Activated T-cell treated with anti-CD3 and anti-CD28 coated beads for 1 hour (primary cell): ENCODE measurements around the gene AGBL3.
"Not testable (repeated sequence)": the region's sequence is repeated elsewhere in the genome, so short reads cannot be mapped to it uniquely, and the experiment has no call there.

Experiments used
- DNase-seq: peaks from one replicate; pipeline ENCODE4 v3.0.0-alpha.2; 2020; ENCODE audit warnings: low read depth

Gene AGBL3

GRCh38 chr7:135077642-135078041, 91.3 kb downstream of the AGBL3 start:
- DNase-seq, result no peak

DNA sequence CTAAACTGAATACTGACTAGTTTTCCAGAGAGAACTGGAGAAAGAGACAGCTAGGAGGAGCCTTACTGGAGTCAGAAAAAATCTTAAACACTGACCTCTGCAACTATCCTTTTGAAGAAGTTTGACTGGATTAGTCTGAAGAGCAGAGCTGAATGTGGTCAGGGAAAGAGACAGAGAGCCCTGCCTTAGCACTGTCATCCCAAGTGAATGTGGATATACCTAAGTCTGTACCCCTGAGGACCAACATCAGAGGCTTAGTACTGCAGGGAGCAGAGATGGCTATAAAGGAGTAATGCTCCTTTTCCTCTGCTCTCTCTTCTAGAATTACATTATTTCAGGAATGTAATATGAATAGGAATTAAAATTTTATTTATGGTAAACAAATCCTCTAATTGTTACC, 91.7 kb downstream of the AGBL3 start:
- no peak for DNase-seq

GRCh38 chr7:135079068-135079467, 92.8 kb downstream of the AGBL3 start:
- no peak for DNase-seq

DNA sequence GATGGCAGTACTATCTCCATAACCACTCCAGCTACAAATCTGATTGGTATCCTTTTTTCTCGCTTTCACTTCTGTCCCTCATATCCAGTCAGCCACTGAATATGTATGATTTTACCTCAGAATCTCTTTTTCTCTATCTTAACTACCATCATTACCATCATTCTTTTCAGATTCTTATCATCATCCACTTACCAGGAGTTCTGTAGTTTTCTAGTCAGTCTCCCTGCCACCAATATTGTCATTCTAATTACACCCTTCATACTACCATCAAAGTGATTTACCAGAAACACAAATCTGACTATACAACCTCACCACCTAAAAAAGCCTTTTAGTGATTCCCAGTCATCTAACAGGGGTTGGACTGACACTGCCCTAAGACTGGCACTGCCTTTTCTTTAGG, 96.7 kb downstream of the AGBL3 start:
- DNase-seq, result no peak

DNA sequence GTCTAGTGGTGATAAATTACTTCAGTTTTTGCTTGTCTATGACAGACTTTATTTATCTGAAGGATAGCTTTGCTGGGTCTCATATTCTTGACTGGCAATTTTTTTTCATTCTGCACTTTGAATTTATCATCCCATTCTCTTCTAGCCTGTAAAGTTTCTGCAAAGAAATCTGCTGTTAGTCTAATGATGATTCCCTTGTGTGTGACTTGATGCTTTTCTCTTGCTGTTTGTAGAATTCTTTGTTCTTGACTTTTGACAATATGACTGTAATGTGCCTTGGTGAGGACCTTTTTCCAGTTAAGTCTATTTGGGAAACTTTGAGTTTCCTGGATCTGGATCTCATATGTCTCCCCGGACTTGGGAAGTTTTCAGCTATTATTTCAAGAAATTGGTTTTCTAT, 102.3 kb downstream of the AGBL3 start:
- no peak for DNase-seq

DNA sequence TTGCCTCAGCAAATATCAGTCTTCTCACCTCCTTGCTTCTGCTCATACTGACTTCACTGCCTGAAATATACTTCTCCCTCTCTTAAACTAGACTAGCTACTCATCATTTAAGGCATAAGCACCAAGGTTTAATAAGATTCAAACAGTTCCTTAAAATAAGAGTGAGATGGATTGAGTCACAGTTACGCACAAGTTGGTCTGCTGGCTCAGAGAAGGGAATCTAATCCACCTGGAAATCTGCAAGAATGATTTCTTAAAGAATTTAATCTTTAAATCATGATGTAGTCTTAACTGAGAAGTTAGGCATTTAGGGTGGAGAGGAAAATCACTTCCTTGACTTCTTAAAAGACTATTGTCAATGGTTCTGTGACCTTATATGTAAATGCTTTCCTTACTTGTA, 105.4 kb downstream of the AGBL3 start:
- no peak for DNase-seq

DNA sequence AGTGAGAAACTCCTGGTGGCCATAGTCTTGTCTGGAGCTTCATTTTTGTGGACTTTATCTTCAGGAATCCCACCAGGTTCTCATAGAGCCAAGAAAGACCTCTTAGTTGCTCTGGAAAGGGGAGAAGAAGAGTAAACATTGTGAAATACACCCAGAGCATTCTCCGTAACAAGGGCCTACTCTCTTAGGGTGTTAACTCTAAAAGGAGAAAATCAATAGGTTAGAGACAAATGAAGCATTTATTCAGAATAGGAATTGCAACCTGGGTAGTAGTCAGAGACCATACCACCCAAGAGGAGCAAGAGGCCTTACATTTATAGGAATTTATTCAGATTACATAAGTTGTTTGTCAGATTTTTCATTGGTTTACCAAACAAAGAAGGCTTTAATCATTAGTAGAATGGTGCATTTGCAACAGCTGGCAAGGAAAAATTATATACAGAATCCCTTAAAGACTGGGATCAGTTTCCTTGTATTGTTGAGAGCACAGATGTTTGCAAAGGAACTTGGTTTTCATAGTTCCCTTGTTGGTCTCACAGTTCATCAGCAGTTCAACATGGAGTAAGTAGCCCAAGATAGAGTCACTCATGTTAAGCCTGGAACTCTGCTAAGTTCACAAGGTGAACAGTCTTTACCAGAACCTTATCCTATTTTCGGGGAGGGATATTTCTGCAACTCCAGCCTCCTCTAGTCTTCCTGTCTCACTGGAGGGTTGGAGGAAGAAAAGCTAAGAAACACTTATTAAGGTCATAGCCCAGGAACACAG, 108.3 kb downstream of the AGBL3 start:
- DNase-seq, result no peak

DNA sequence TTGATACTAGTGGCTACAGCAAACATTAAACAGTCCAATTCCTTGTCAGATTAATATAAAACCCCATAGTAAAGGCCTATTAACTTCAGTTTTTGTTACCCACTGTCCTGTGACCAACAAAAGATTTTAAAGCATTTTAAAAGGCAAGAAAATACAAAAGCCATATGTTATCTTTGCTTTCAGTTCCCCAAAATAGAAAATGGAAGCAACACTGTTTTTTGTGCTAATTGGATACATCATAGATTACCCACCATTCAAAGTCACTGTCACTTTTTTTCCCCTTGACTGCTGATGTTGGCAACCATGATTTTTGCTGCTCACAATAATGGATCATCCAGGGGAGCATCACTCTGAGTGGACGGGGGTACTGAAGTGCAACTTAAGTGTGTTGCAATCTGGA, 109.1 kb downstream of the AGBL3 start:
- no peak for DNase-seq

- no peak for DNase-seq
Observed at GRCh38 chr7:135098391-135098790, 112.1 kb downstream of the AGBL3 start.

DNA sequence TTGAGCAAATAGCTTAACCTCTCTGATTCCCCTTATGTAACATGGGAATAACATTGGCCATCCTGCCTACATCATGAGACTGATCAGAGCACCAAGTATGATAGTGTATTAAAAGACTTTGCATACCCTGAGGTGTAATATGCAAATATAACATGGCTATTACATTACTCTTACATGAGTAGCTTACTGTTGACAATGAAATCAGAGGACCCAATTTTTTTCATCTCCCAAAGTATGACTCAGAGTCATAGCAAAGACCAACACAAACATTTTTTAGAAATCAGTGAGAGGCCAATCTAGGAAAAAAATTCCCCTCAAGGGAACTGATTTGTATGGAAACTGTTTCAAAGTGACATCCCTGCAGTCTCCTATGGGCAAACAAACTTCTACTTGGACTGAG, 114.5 kb downstream of the AGBL3 start:
- no peak for DNase-seq

GRCh38 chr7:135102372-135102771, 116.1 kb downstream of the AGBL3 start:
- no peak for DNase-seq

DNA sequence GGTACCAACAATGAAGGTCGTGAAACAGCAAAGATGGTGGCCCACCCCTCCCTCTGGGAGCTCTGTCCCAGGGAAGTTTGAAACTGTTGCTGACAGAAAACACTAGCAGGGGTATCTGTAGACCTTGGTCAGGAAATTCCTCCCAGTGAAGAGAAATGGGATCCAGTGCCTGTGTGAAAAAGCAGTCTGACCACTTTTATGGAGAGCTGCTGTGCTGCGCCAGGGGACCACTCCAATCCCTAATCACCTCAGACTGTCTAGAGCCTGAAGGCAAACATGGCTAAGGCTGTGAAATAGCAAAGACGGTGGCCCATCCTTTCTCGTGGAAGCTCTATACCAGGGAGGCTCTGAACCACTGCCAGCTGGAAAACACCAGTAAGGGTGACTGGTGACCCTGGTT, 123.3 kb downstream of the AGBL3 start:
- DNase-seq, result no peak

GRCh38 chr7:135109976-135110375, 123.7 kb downstream of the AGBL3 start:
- DNase-seq, result no peak

DNA sequence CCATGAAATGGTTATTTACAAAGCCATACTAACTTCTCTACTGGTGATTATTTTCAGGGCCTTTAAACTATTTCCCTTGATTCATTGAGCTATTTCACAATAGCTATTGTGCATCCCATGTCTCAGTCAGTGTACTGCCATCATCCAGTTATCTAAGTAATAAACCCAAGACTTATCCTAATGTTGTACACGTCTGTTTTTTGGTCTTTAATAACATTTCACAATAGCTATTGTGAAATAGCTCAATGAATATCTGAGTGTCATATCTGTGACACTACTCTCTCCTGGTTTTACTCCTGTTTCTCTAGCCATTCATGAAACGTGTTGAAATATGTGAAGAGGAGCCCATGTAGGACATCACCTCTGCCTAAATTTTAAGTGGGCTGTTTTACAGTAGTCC, 125.1 kb downstream of the AGBL3 start:
- DNase-seq, result no peak

DNA sequence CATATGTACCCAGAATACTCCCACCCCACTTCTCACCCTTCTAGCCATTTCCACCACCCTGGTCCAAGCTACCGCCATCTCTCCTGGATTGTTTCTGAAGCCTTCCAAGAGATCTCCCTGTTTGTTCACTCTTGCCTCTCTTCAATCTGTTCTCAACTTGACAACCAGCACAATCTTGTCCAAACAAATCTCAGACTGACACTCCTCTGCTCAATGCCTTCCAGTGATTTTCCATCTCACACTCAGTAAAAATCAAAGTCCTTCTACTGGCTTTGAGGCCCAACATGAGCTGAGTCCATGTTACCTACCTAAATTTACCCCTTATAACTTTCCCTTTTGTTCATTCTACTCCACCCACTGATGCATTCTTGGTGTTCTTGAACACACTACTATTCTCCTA, 128.3 kb downstream of the AGBL3 start:
- no peak for DNase-seq

- DNase-seq, result no peak
Observed at GRCh38 chr7:135117096-135117495, 130.8 kb downstream of the AGBL3 start.

DNA sequence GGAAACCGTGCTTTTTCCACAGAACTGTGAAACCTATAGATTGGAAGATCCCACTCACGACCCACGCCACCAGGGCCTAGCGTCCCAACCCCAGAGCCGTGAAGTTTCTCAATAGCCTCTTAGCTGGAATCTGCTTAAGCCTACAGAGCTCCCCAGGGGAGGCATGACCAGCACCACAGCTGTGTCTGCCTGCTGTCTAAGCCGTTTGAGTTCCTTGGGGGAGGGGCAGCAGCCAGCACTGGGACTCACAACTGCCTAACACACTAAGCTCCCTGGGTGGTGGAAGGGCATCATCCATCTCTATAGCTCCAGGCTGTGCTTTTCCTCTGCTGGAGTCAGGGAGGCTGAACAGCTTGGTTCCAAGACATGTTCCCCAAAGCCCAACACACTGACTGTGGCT, 135.6 kb downstream of the AGBL3 start:
- DNase-seq, result no peak

DNA sequence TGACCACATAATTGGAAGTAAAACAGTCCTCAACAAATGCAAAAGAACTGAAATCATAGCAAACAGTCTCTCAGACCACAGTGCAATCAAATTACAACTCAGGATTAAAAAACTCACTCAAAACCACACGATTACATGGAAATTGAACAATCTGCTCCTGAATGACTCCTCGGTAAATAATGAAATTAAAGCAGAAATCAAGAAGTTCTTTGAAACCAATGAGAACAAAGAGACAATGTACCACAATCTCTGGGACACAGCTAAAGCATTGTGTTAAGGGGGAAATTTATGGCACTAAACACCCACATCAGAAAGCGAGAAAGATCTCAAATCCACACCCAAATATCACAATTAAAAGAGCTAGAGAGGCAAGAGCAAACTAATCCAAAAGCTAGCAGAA, 138.3 kb downstream of the AGBL3 start:
- not testable (repeated sequence) for DNase-seq

- no peak for DNase-seq
Observed at GRCh38 chr7:135128931-135129330, 142.6 kb downstream of the AGBL3 start.

- DNase-seq, result no peak
Observed at GRCh38 chr7:135129579-135129978, 143.3 kb downstream of the AGBL3 start.

- DNase-seq, result no peak
Observed at GRCh38 chr7:135143885-135144668, 157.8 kb downstream of the AGBL3 start.

DNA sequence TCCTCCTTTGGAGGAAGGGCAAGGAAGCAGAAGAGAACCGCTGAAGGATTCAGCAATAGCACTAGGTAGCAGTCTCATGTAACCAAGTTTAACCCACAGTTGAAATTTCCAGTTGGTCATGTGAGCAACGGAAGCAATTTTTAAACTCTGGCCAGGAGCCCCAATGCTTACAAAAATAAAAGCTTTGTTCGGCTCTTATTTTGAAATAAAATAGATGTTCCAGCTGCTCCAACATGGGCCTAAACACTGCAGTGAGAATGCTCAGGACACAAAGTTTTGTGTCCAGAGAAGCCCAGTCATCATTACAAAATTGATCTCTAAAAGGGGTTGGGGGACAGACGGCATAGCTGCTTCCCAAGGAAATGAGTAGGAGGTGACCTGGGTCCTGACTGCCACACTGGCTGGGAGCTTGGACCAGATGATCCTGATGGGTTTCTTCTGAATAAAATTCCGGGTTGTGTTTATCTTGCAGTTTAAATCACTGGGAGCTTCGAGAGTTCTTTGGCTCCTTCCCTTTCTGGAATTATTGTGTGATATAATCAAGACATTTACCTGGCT, 161.1 kb downstream of the AGBL3 start:
- no peak for DNase-seq
